H1 (cell line): Measurements from ENCODE around the gene NR1I3. TPM values are rescaled to one million over a fixed set of nuclear protein-coding genes. Genes with fewer than 3 reads are reported as not detected.

ENCODE experiments used
- CTCF ChIA-PET: fragments of 300-600 bp; sonication (Branson Sonifier 250); formaldehyde crosslinking; loops from one replicate; lab custom pipeline; 2021; ENCODE audit not compliant: partially characterized antibody; lab: Charles Lee
- POLR2A ChIA-PET: fragments of 300-600 bp; sonication (Branson Sonifier 250); formaldehyde crosslinking; loops from one replicate; lab custom pipeline; 2021; ENCODE audit warnings: inconsistent platforms; ENCODE audit not compliant: partially characterized antibody; lab: Charles Lee
- DNase-seq, 2 experiments: peaks; one replicate each; pipeline versions ENCODE4 v3.0.0 to v3.0.0-alpha.2; 2010 to 2022; ENCODE audit warnings: low spot score in 2 of 2, low read depth in 1 of 2, mixed read lengths in 1 of 2
- FAIRE-seq: peaks from 2 replicates; lab custom pipeline; 2011; peaks lifted over from hg19 to GRCh38; lab: Jason Lieb, UNC
- H2AFZ ChIP-seq: 2 replicates; pipeline ENCODE4 v1.8.1; 2012; ENCODE audit warnings: low read length, inconsistent platforms
- H2AK5ac ChIP-seq: 2 replicates; pipeline ENCODE4 v1.6.1; 2013; ENCODE audit warnings: low read depth, low read length
- H2BK120ac ChIP-seq: replicated peaks from 2 replicates; pipeline ENCODE3; 2013; ENCODE audit warnings: low read depth, low read length, inconsistent platforms
- H2BK12ac ChIP-seq: 2 replicates; pipeline ENCODE4 v1.6.1; 2013; ENCODE audit warnings: low read depth, low read length
- H2BK15ac ChIP-seq: 2 replicates; pipeline ENCODE4 v1.6.1; 2013; ENCODE audit warnings: low read length
- H2BK20ac ChIP-seq: 2 replicates; pipeline ENCODE4 v1.6.1; 2013; ENCODE audit warnings: low read length
- H2BK5ac ChIP-seq: 2 replicates; pipeline ENCODE4 v1.6.1; 2013; ENCODE audit warnings: low read depth, low read length
- H3K14ac ChIP-seq: 2 replicates; pipeline ENCODE4 v1.6.1; 2013; ENCODE audit warnings: inconsistent platforms; ENCODE audit not compliant: insufficient read length
- H3K18ac ChIP-seq: 2 replicates; pipeline ENCODE4 v1.6.1; 2013; ENCODE audit warnings: low read length; ENCODE audit errors: extremely low read depth
- H3K23ac ChIP-seq: 2 replicates; pipeline ENCODE4 v1.6.1; 2013; ENCODE audit warnings: inconsistent platforms; ENCODE audit not compliant: insufficient read length
- H3K23me2 ChIP-seq: 2 replicates; pipeline ENCODE4 v1.6.1; 2013; ENCODE audit warnings: low read depth, low read length
- H3K27ac ChIP-seq: 2 replicates; pipeline ENCODE4 v1.6.1; 2011; ENCODE audit warnings: low read depth, low read length, inconsistent platforms
- H3K27me3 ChIP-seq, 4 experiments: replicated peaks in 1 of 4; 1 replicate in 1 of 4; 2 replicates in 3 of 4; pipeline versions ENCODE4 v1.6.1 to v1.8.1; 2011 to 2013; ENCODE audit warnings: low read length in 3 of 4, mild to moderate bottlenecking in 3 of 4, inconsistent platforms in 2 of 4, mixed read lengths in 2 of 4, moderate library complexity in 1 of 4; ENCODE audit not compliant: control insufficient read depth in 3 of 4, insufficient read depth in 3 of 4; ENCODE audit errors: extremely low read depth in 1 of 4
- H3K36me3 ChIP-seq, 4 experiments: 2 replicates each; pipeline versions ENCODE4 v1.6.1 to v1.8.1; 2011 to 2013; ENCODE audit warnings: mild to moderate bottlenecking in 4 of 4, low read length in 3 of 4, moderate library complexity in 2 of 4, control low read depth in 1 of 4, inconsistent platforms in 1 of 4; ENCODE audit not compliant: insufficient read depth in 4 of 4, control insufficient read depth in 2 of 4
- H3K4ac ChIP-seq: replicated peaks from 2 replicates; pipeline ENCODE3; 2013; ENCODE audit warnings: low read length, low read depth, mixed read lengths, inconsistent platforms; ENCODE audit not compliant: insufficient read length
- H3K4me1 ChIP-seq, 4 experiments: replicated peaks in 1 of 4; 1 replicate in 1 of 4; 2 replicates in 3 of 4; pipeline versions ENCODE4 v1.6.1 to v1.8.1; 2011 to 2013; ENCODE audit warnings: low read length in 3 of 4, inconsistent platforms in 2 of 4, mixed read lengths in 1 of 4; ENCODE audit not compliant: insufficient read depth in 4 of 4, control insufficient read depth in 3 of 4
- H3K4me2 ChIP-seq, 2 experiments: 2 replicates each; pipeline versions ENCODE4 v1.6.1 to v1.8.1; 2011 to 2013; ENCODE audit warnings: low read depth in 2 of 2, low read length in 2 of 2, control low read depth in 1 of 2, inconsistent platforms in 1 of 2, mild to moderate bottlenecking in 1 of 2; ENCODE audit not compliant: insufficient read depth in 1 of 2
- H3K4me3 ChIP-seq, 4 experiments: fragments of 200-600, 300-600 bp in 1 of 4; sonication (generic), shearing (Covaris generic), sonication (Bioruptor Twin) in 1 of 4; 2 replicates each; pipeline versions ENCODE4 v1.5.1 to v1.8.1; 2011 to 2016; ENCODE audit warnings: low read length in 4 of 4, low read depth in 3 of 4, control low read depth in 2 of 4, inconsistent platforms in 2 of 4, mild to moderate bottlenecking in 2 of 4, mixed read lengths in 1 of 4, moderate library complexity in 1 of 4; ENCODE audit not compliant: insufficient read depth in 2 of 4; ENCODE audit errors: extremely low read depth in 1 of 4
- H3K56ac ChIP-seq: replicated peaks from 2 replicates; pipeline ENCODE3; 2013; ENCODE audit warnings: low read depth, mild to moderate bottlenecking, mixed read lengths, low read length, inconsistent platforms; ENCODE audit not compliant: insufficient read length
- H3K79me1 ChIP-seq: 2 replicates; pipeline ENCODE4 v1.6.1; 2013; ENCODE audit warnings: low read depth, low read length, control low read depth
- H3K79me2 ChIP-seq, 2 experiments: 2 replicates each; pipeline versions ENCODE4 v1.6.1 to v1.8.1; 2012 to 2013; ENCODE audit warnings: low read length in 2 of 2, mild to moderate bottlenecking in 2 of 2, inconsistent platforms in 1 of 2; ENCODE audit not compliant: insufficient read depth in 2 of 2, control insufficient read depth in 1 of 2
- H3K9ac ChIP-seq, 4 experiments: replicated peaks in 1 of 4; 1 replicate in 1 of 4; 2 replicates in 3 of 4; pipeline versions ENCODE4 v1.6.1 to v1.8.1; 2011 to 2013; ENCODE audit warnings: low read depth in 3 of 4, low read length in 3 of 4, control low read depth in 2 of 4, mild to moderate bottlenecking in 2 of 4, moderate library complexity in 2 of 4, inconsistent platforms in 1 of 4; ENCODE audit errors: extremely low read depth in 1 of 4
- H3K9me3 ChIP-seq, 2 experiments: 2 replicates each; pipeline versions ENCODE4 v1.6.1 to v1.8.1; 2012 to 2013; ENCODE audit warnings: mild to moderate bottlenecking in 2 of 2, moderate library complexity in 2 of 2, control low read depth in 1 of 2, inconsistent platforms in 1 of 2, low read depth in 1 of 2, low read length in 1 of 2, mixed read lengths in 1 of 2; ENCODE audit not compliant: insufficient read depth in 2 of 2
- H4K20me1 ChIP-seq, 2 experiments: replicated peaks in 1 of 2; 2 replicates each; pipeline versions ENCODE3 to v1.8.1; 2011 to 2013; ENCODE audit warnings: inconsistent platforms in 2 of 2, low read length in 2 of 2, mild to moderate bottlenecking in 1 of 2; ENCODE audit not compliant: insufficient read depth in 2 of 2, control insufficient read depth in 1 of 2
- H4K5ac ChIP-seq: 2 replicates; pipeline ENCODE4 v1.6.1; 2013; ENCODE audit warnings: low read length, low read depth, mixed read lengths, inconsistent platforms; ENCODE audit not compliant: insufficient read length
- H4K8ac ChIP-seq: 2 replicates; pipeline ENCODE4 v1.8.0; 2013; ENCODE audit warnings: mild to moderate bottlenecking, moderate library complexity, low read length, inconsistent platforms; ENCODE audit not compliant: insufficient read depth; ENCODE audit errors: extremely low read depth
- H4K91ac ChIP-seq: replicated peaks from 2 replicates; pipeline ENCODE3; 2013; ENCODE audit warnings: low read length, mixed read lengths, inconsistent platforms; ENCODE audit not compliant: insufficient read length
- ASH2L ChIP-seq: fragments of 200-600, 300-600 bp; sonication (generic); IDR thresholded peaks from one replicate; pipeline ENCODE4 v1.7.1; 2017; ENCODE audit warnings: low read length
- CBX5 ChIP-seq: fragments of 300-800, 300-1000 bp; sonication (generic); IDR thresholded peaks from 2 replicates; pipeline ENCODE4 v1.7.1; 2016; ENCODE audit warnings: antibody characterized with exemption, low read length, low read depth
- CHD1 ChIP-seq: IDR thresholded peaks from 2 replicates; pipeline ENCODE4 v1.6.1; 2012; ENCODE audit warnings: low read depth, low read length, improper control_type of control experiment
- EP300 ChIP-seq, 2 experiments: IDR thresholded peaks; 1 replicate in 1 of 2; 2 replicates in 1 of 2; pipeline ENCODE4 v1.6.1; 2011 to 2012; ENCODE audit warnings: low read depth in 2 of 2, low read length in 2 of 2, mild to moderate bottlenecking in 2 of 2, borderline replicate concordance in 1 of 2, inconsistent platforms in 1 of 2, moderate library complexity in 1 of 2
- HDAC2 ChIP-seq, 2 experiments: fragments of 300-600 bp in 1 of 2; sonication (generic) in 1 of 2; IDR thresholded peaks; 2 replicates each; pipeline ENCODE4 v1.6.1; 2011 to 2012; ENCODE audit warnings: low read depth in 2 of 2, low read length in 2 of 2, mild to moderate bottlenecking in 2 of 2, moderate library complexity in 2 of 2, borderline replicate concordance in 1 of 2, inconsistent platforms in 1 of 2
- HDAC6 ChIP-seq: IDR thresholded peaks from one replicate; pipeline ENCODE4 v1.7.1; 2012; ENCODE audit warnings: low read depth, mild to moderate bottlenecking, inconsistent platforms, low read length, moderate library complexity
- JUND ChIP-seq: IDR thresholded peaks from 2 replicates; pipeline ENCODE4 v1.6.1; 2011; ENCODE audit warnings: mild to moderate bottlenecking, improper control_type of control experiment, low read length
- KDM5A ChIP-seq: fragments of 200-600 bp; IDR thresholded peaks from 2 replicates; pipeline ENCODE4 v1.7.1; 2012; ENCODE audit warnings: mild to moderate bottlenecking, low read length, inconsistent platforms, mixed read lengths
- NANOG ChIP-seq: IDR thresholded peaks from 2 replicates; pipeline ENCODE4 v1.6.1; 2011; ENCODE audit warnings: low read length, low read depth, mild to moderate bottlenecking, inconsistent platforms; ENCODE audit not compliant: insufficient read depth, poor library complexity, severe bottlenecking
- POLR2AphosphoS5 ChIP-seq: IDR thresholded peaks from 2 replicates; pipeline ENCODE4 v1.6.1; 2011; ENCODE audit warnings: low read depth, low read length
- RXRA ChIP-seq: IDR thresholded peaks from 2 replicates; pipeline ENCODE4 v1.6.1; 2011; ENCODE audit warnings: low read depth, mild to moderate bottlenecking, low read length, moderate library complexity; ENCODE audit not compliant: insufficient read depth
- TCF12 ChIP-seq: IDR thresholded peaks from 2 replicates; pipeline ENCODE4 v1.6.1; 2011; ENCODE audit warnings: low read depth, mild to moderate bottlenecking, low read length
- TEAD4 ChIP-seq: IDR thresholded peaks from 2 replicates; pipeline ENCODE4 v1.6.1; 2012; ENCODE audit warnings: low read depth, low read length, inconsistent platforms, mixed read lengths
- WGBS, 2 experiments: shearing (Covaris generic) in 1 of 2; methylation state at CpG; one replicate each; pipeline versions ENCODE4 v1.1.6 to v1.1.7; 2013 to 2015; ENCODE audit warnings: low lambda C conversion rate in 2 of 2, mixed read lengths in 2 of 2, inconsistent platforms in 1 of 2, low coverage in 1 of 2, missing lambda C conversion rate in 1 of 2; ENCODE audit not compliant: insufficient replicate concordance in 2 of 2, insufficient coverage in 1 of 2, insufficient read length in 1 of 2; ENCODE audit errors: extremely low coverage in 1 of 2, missing lambda C conversion rate in 1 of 2; 5-methylcytosine and 5-hydroxymethylcytosine counted together
- polyA plus RNA-seq, 7 experiments: library from polyadenylated mRNA; depleted of rRNA in 3 of 7; stranded (reverse) in 5 of 7; unstranded in 2 of 7; fragments of >200 nt in 5 of 7; fragments of 200-250 nt in 2 of 7; gene quantifications; 1 replicate in 5 of 7; 2 replicates in 1 of 7; 4 replicates in 1 of 7; pipeline versions ENCODE4 v1.2.1 to v1.2.3, GENCODE V29; 2011 to 2013; ENCODE audit warnings: missing spikeins in 2 of 7, mixed read lengths in 2 of 7
- total RNA-seq: library from RNA; stranded (reverse); fragmentation: NEBNext Ultra II Directional; extraction: Animal tissue kit (Norgen Biotek cat#: 25700); gene quantifications from 2 replicates; pipeline ENCODE4 v1.2.1, GENCODE V29; 2021

The NR1I3 gene
- total and polyA plus RNA-seq, 2 of the 8 experiments (the other 6 are each of a cell fraction or from before 2014, with no cell fraction given), result not detected

DNA sequence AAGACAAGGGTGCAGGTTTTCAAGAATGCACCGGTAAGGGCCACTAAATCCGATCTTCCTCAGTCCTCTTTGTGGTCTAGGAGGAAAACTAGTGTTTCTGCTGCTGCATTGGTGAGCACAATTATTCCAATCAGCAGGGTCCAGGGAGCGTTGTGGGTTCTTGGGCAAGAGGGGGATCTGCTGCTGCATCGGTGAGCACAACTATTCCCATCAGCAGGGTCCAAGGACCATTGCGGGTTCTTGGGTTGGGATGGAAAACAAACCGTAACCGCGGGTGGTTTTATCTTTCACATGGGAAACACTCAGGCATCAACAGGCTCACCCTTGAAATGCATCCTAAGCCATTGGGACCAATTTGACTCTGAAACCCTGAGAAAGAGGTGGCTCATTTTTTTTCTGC, 13.6 kb upstream of the NR1I3 start:
- POLR2A ChIA-PET, result interaction anchor here (1.5 kb wide), 1 partner anchor 35 kb away, joined by 3 read pairs; no protein-coding TSS in a partner anchor
- Histone ChIP-seq H4K8ac (no peak overlapping the region), H2BK120ac (no peak overlapping the region), H3K14ac (no peak overlapping the region), H3K23ac (no peak overlapping the region), H3K23me2 (no peaks in the 10 kb centered on the region), H3K79me1 (no peaks in the 10 kb centered on the region), H3K9me3 (0 out of 4 replicates have a peak, but pooled peaks cover 0 to under 1% of the 10 kb centered on the region in 2 experiments), H2AFZ (no peak overlapping the region), H3K79me2 (no peaks in the 10 kb centered on the region), H3K4me3 (no peak overlapping the region), H4K20me1 (no peaks in the 10 kb centered on the region), H3K56ac (no peak overlapping the region), H3K4ac (no peak overlapping the region), H3K18ac (no peak overlapping the region), H3K27ac (no peak overlapping the region), H2BK20ac (no peak overlapping the region), H2BK12ac (no peak overlapping the region), H2BK5ac (no peak overlapping the region), H4K91ac (no peak overlapping the region), H4K5ac (no peak overlapping the region), H3K9ac (no peak overlapping the region), H3K27me3 (no peaks in the 10 kb centered on the region), H3K4me2 (no peak overlapping the region), H2BK15ac (no peak overlapping the region), H3K36me3 (no peaks in the 10 kb centered on the region), H3K4me1 (no peaks in the 10 kb centered on the region), H2AK5ac (no peak overlapping the region)
- CTCF ChIA-PET, result interaction anchor here (1.2 kb wide), 1 partner anchor 61 kb away, joined by 3 read pairs; no protein-coding TSS in a partner anchor
- 97% methylated on average over 8 of the region's 8 CpGs; no CpG with 5 or more reads in 1 of the 2 experiments for WGBS, 2 experiments
- FAIRE-seq (no peak), DNase-seq (no peak)
- TF ChIP-seq HDAC2 (IDR thresholded peaks at IDR 0.05; ENCODE audit: borderline replicate concordance in 1 of 2, low read depth in 2 of 2, low read length in 2 of 2) (no peak), KDM5A (no peak), CHD1 (no peak), TCF12 (no peak), RXRA (no peak), ASH2L (no peak), POLR2AphosphoS5 (no peak), NANOG (no peak), CBX5 (no peak), TEAD4 (no peak), HDAC6 (no peak), JUND (no peak), EP300 (IDR thresholded peaks at IDR 0.05; ENCODE audit: borderline replicate concordance in 1 of 2, low read depth in 2 of 2, low read length in 2 of 2) (no peak)
